HUES6 (cell line): ENCODE measurements around the gene MMEL1.

Source experiments
- H3K27ac ChIP-seq: 2 replicates; pipeline ENCODE4 v1.7.0; 2013; ENCODE audit warnings: low read depth, mild to moderate bottlenecking, low read length, inconsistent platforms
- H3K27me3 ChIP-seq: 2 replicates; pipeline ENCODE4 v1.6.1; 2013; ENCODE audit warnings: low read length; ENCODE audit not compliant: control insufficient read depth, insufficient read depth
- H3K36me3 ChIP-seq: 2 replicates; pipeline ENCODE4 v1.6.1; 2013; ENCODE audit warnings: low read length; ENCODE audit not compliant: control insufficient read depth, insufficient read depth
- H3K4me1 ChIP-seq: 2 replicates; pipeline ENCODE4 v1.6.1; 2013; ENCODE audit warnings: low read length; ENCODE audit not compliant: control insufficient read depth, insufficient read depth
- H3K4me3 ChIP-seq: 2 replicates; pipeline ENCODE4 v1.5.1; 2013; ENCODE audit warnings: low read depth, low read length
- H3K9ac ChIP-seq: one replicate; pipeline ENCODE4 v1.6.1; 2013; ENCODE audit warnings: mild to moderate bottlenecking, low read length
- H3K9me3 ChIP-seq: 2 replicates; pipeline ENCODE4 v1.6.1; 2013; ENCODE audit warnings: low read depth, low read length; ENCODE audit not compliant: control insufficient read depth, insufficient read depth

The MMEL1 gene

GRCh38 chr1:2609319-2610035 lies 23.3 kb downstream of the MMEL1 start:
- no peak overlapping the region for H3K4me3 ChIP-seq
- no peak overlapping the region for H3K27ac ChIP-seq
- peaks cover 9% of the 10 kb centered on the region; the same call in 1 of the 2 replicates for H3K9me3 ChIP-seq
- no peaks in the 10 kb centered on the region for H3K36me3 ChIP-seq
- no peak overlapping the region for H3K9ac ChIP-seq
- peaks cover 5% of the 10 kb centered on the region for H3K4me1 ChIP-seq
- no peaks in the 10 kb centered on the region; the same call in 1 of the 2 replicates for H3K27me3 ChIP-seq

GRCh38 chr1:2607641-2608091 lies 25.1 kb downstream of the MMEL1 start:
- H3K36me3 ChIP-seq, result no peaks in the 10 kb centered on the region
- no peaks in the 10 kb centered on the region for H3K9me3 ChIP-seq
- H3K4me3 ChIP-seq, result no peak overlapping the region
- no peak overlapping the region for H3K9ac ChIP-seq
- no peaks in the 10 kb centered on the region; the same call in 1 of the 2 replicates for H3K27me3 ChIP-seq
- H3K4me1 ChIP-seq, result peaks cover 5% of the 10 kb centered on the region
- H3K27ac ChIP-seq, result no peak overlapping the region

- H3K4me1 ChIP-seq, result peaks cover 5% of the 10 kb centered on the region
- H3K27me3 ChIP-seq, result peaks cover 1% of the 10 kb centered on the region; the same call in 1 of the 2 replicates
- H3K9me3 ChIP-seq, result no peaks in the 10 kb centered on the region
- no peak overlapping the region for H3K4me3 ChIP-seq
- no peak overlapping the region for H3K9ac ChIP-seq
- H3K27ac ChIP-seq, result no peak overlapping the region
- no peaks in the 10 kb centered on the region for H3K36me3 ChIP-seq
Observed at GRCh38 chr1:2606881-2607621, 25.8 kb downstream of the MMEL1 start.

- Histone ChIP-seq H3K4me1 (peaks cover 1% of the 10 kb centered on the region), H3K9me3 (no peaks in the 10 kb centered on the region), H3K36me3 (no peaks in the 10 kb centered on the region), H3K27me3 (peaks cover 6% of the 10 kb centered on the region; the same call in 1 of the 2 replicates), H3K9ac (no peak overlapping the region), H3K27ac (no peak overlapping the region), H3K4me3 (no peak overlapping the region)
Observed at GRCh38 chr1:2606396-2606880, 26.4 kb downstream of the MMEL1 start.

GRCh38 chr1:2605509-2606395 lies 27.1 kb downstream of the MMEL1 start:
- H3K27ac ChIP-seq, result no peak overlapping the region
- no peaks in the 10 kb centered on the region for H3K9me3 ChIP-seq
- H3K4me1 ChIP-seq, result no peaks in the 10 kb centered on the region; the same call in 1 of the 2 replicates

GRCh38 chr1:2604844-2605508 lies 27.8 kb downstream of the MMEL1 start:
- H3K4me1 ChIP-seq, result no peaks in the 10 kb centered on the region
- peaks cover 6% of the 10 kb centered on the region; the same call in 1 of the 2 replicates for H3K27me3 ChIP-seq
- H3K27ac ChIP-seq, result no peak overlapping the region

More at GRCh38 chr1:2605509-2606395, 27.1 kb downstream of the MMEL1 start:
- H3K36me3 ChIP-seq, result no peaks in the 10 kb centered on the region
- no peak overlapping the region for H3K4me3 ChIP-seq
- peaks cover 6% of the 10 kb centered on the region; the same call in 1 of the 2 replicates for H3K27me3 ChIP-seq
- no peak overlapping the region for H3K9ac ChIP-seq

GRCh38 chr1:2604156-2604843 lies 28.5 kb downstream of the MMEL1 start:
- H3K4me1 ChIP-seq, result no peaks in the 10 kb centered on the region
- no peak overlapping the region for H3K4me3 ChIP-seq
- H3K27ac ChIP-seq, result no peak overlapping the region
- H3K27me3 ChIP-seq, result peaks cover 6% of the 10 kb centered on the region; the same call in 1 of the 2 replicates
- H3K36me3 ChIP-seq, result no peaks in the 10 kb centered on the region
- no peaks in the 10 kb centered on the region for H3K9me3 ChIP-seq
- H3K9ac ChIP-seq, result peak overlapping the region; percentile 19

More at GRCh38 chr1:2604844-2605508, 27.8 kb downstream of the MMEL1 start:
- H3K4me3 ChIP-seq, result no peak overlapping the region
- peak overlapping the region; percentile 19 for H3K9ac ChIP-seq
- H3K9me3 ChIP-seq, result no peaks in the 10 kb centered on the region
- H3K36me3 ChIP-seq, result no peaks in the 10 kb centered on the region

GRCh38 chr1:2603521-2604155 lies 29.2 kb downstream of the MMEL1 start:
- H3K27me3 ChIP-seq, result peaks cover 6% of the 10 kb centered on the region; the same call in 1 of the 2 replicates
- H3K27ac ChIP-seq, result no peak overlapping the region
- H3K9ac ChIP-seq, result no peak overlapping the region
- no peaks in the 10 kb centered on the region for H3K9me3 ChIP-seq
- no peaks in the 10 kb centered on the region for H3K36me3 ChIP-seq
- no peaks in the 10 kb centered on the region for H3K4me1 ChIP-seq
- no peak overlapping the region for H3K4me3 ChIP-seq

- Histone ChIP-seq H3K4me1 (no peaks in the 10 kb centered on the region), H3K27me3 (peaks cover 6% of the 10 kb centered on the region; the same call in 1 of the 2 replicates), H3K36me3 (no peaks in the 10 kb centered on the region), H3K9ac (no peak overlapping the region), H3K27ac (no peak overlapping the region), H3K4me3 (no peak overlapping the region), H3K9me3 (no peaks in the 10 kb centered on the region; the same call in 1 of the 2 replicates)
Observed at GRCh38 chr1:2602866-2603520, 29.8 kb downstream of the MMEL1 start.
